Measurements from ENCODE around the gene SNAI3.

SNAI3 gene

GRCh38 chr16:88692861-88693260 lies 6.6 kb upstream of the SNAI3 start:
- no peak overlapping the region for H3K4me2 ChIP-seq (ENCODE audit: low read length)

GRCh38 chr16:88691924-88692560 lies 5.7 kb upstream of the SNAI3 start:
- peaks cover 9% of the 10 kb centered on the region for H3K4me1 ChIP-seq (ENCODE audit: control insufficient read depth, low read length)
- H3K79me2 ChIP-seq (ENCODE audit: control insufficient read depth, low read length) = no peaks in the 10 kb centered on the region
- H3K9me2 ChIP-seq (replicated peaks; ENCODE audit: control insufficient read depth, low read length) = no peaks in the 10 kb centered on the region
- 0 out of 2 replicates have a peak overlapping the region, but pooled peaks have one; percentile 16 for H3K4me2 ChIP-seq (ENCODE audit: low read length)
- H4K20me1 ChIP-seq (ENCODE audit: control insufficient read depth, insufficient read depth, low read depth, low read length) = no peaks in the 10 kb centered on the region
- peaks cover 4% of the 10 kb centered on the region; the same call in 1 of the 2 replicates for H3K36me3 ChIP-seq (ENCODE audit: control insufficient read depth, low read length)
- no peaks in the 10 kb centered on the region for H3F3A ChIP-seq (ENCODE audit: control insufficient read depth, insufficient read depth)
- H3K9me3 ChIP-seq (ENCODE audit: control insufficient read depth, insufficient read depth, low read length) = no peaks in the 10 kb centered on the region
- H3K27me3 ChIP-seq (ENCODE audit: control insufficient read depth, low read length) = peaks cover 8% of the 10 kb centered on the region
- no peak overlapping the region for H3K4me3 ChIP-seq (ENCODE audit: low read length)
- no peak for TF ChIP-seq EZH2phosphoT487 (IDR thresholded peaks at IDR 0.05; ENCODE audit: borderline replicate concordance, low read length)
- no peak for TF ChIP-seq CTCF (IDR thresholded peaks at IDR 0.05; ENCODE audit: low read depth, low read length, poor library complexity, severe bottlenecking)
- no peak overlapping the region for H3K27ac ChIP-seq (ENCODE audit: low read depth, low read length)

More at GRCh38 chr16:88692861-88693260, 6.6 kb upstream of the SNAI3 start:
- H3K27ac ChIP-seq (ENCODE audit: low read depth, low read length) = no peak overlapping the region
- no peaks in the 10 kb centered on the region for H4K20me1 ChIP-seq (ENCODE audit: control insufficient read depth, insufficient read depth, low read depth, low read length)
- peaks cover 8% of the 10 kb centered on the region for H3K27me3 ChIP-seq (ENCODE audit: control insufficient read depth, low read length)
- TF ChIP-seq CTCF (IDR thresholded peaks at IDR 0.05; ENCODE audit: low read depth, low read length, poor library complexity, severe bottlenecking) = no peak
- H3K36me3 ChIP-seq (ENCODE audit: control insufficient read depth, low read length) = peaks cover 12% of the 10 kb centered on the region
- peaks cover 8% of the 10 kb centered on the region for H3K4me1 ChIP-seq (ENCODE audit: control insufficient read depth, low read length)
- no peak overlapping the region for H3K4me3 ChIP-seq (ENCODE audit: low read length)
- no peaks in the 10 kb centered on the region for H3K9me2 ChIP-seq (replicated peaks; ENCODE audit: control insufficient read depth, low read length)
- no peaks in the 10 kb centered on the region for H3F3A ChIP-seq (ENCODE audit: control insufficient read depth, insufficient read depth)
- H3K79me2 ChIP-seq (ENCODE audit: control insufficient read depth, low read length) = no peaks in the 10 kb centered on the region
- H3K9me3 ChIP-seq (ENCODE audit: control insufficient read depth, insufficient read depth, low read length) = no peaks in the 10 kb centered on the region

GRCh38 chr16:88691129-88691813 lies 5.0 kb upstream of the SNAI3 start:
- Histone ChIP-seq H3K4me3 (ENCODE audit: low read length) (no peak overlapping the region), H3K9me2 (replicated peaks; ENCODE audit: control insufficient read depth, low read length) (no peaks in the 10 kb centered on the region), H3K4me1 (ENCODE audit: control insufficient read depth, low read length) (peaks cover 15% of the 10 kb centered on the region), H3F3A (ENCODE audit: control insufficient read depth, insufficient read depth) (no peaks in the 10 kb centered on the region), H3K27me3 (ENCODE audit: control insufficient read depth, low read length) (peaks cover 8% of the 10 kb centered on the region), H3K79me2 (ENCODE audit: control insufficient read depth, low read length) (no peaks in the 10 kb centered on the region), H3K36me3 (ENCODE audit: control insufficient read depth, low read length) (peaks cover 3% of the 10 kb centered on the region; the same call in 1 of the 2 replicates), H3K27ac (ENCODE audit: low read depth, low read length) (no peak overlapping the region), H4K20me1 (ENCODE audit: control insufficient read depth, insufficient read depth, low read depth, low read length) (no peaks in the 10 kb centered on the region), H3K9me3 (ENCODE audit: control insufficient read depth, insufficient read depth, low read length) (no peaks in the 10 kb centered on the region), H3K4me2 (ENCODE audit: low read length) (no peak overlapping the region)
- no peak for TF ChIP-seq CTCF (IDR thresholded peaks at IDR 0.05; ENCODE audit: low read depth, low read length, poor library complexity, severe bottlenecking)
- TF ChIP-seq EZH2phosphoT487 (IDR thresholded peaks at IDR 0.05; ENCODE audit: borderline replicate concordance, low read length) = no peak

Data from DOHH2 (cell line).